ENCODE data around the gene ORAI3.

Gene ORAI3

DNA sequence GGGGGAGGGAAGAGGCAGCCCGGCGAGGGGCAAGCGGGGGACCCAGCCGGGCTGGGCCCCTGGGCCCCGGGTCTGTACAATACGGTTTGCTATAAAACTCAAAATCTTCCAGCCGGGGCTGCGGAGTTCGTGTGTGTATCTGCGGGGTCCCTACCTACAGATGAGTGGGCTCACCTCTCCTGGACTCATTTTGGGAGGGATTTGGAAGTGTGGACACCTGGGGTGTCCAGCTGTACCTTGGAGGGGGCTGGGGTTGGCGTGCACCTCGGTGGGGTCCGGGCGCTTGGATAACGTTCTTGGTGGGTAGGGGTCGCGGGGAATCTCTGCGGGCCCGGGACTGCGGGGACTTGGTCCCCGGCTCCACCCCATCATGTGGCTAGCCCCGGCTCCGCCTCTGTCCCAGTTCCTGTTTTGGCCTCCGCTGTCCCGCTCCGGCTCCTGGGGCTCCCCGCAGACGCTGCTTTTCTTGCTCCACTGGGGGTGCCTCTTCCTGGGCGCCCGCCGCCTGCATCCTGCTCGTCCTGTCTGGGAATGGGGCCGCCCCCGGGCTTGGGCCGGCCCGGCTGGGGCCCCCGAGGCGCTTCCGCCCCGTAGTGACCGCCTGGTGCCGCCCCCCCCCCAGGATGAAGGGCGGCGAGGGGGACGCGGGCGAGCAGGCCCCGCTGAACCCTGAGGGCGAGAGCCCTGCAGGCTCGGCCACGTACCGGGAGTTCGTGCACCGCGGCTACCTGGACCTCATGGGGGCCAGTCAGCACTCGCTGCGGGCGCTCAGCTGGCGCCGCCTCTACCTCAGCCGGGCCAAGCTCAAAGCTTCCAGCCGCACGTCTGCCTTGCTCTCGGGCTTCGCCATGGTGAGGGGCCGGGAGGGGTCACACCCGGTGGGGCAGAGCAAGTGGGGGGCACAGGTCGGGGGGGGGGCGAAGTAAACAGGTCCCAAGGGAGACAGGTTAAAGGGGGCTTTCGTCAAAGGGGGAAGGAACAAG, at the start of gene ORAI3:
TSS of gene ORAI3 (plus strand) at position 402 of the 983 bp plus-strand sequence. CDS start at position 624, 222 bp downstream.
- DNase-seq = peak; percentile 59

DNA sequence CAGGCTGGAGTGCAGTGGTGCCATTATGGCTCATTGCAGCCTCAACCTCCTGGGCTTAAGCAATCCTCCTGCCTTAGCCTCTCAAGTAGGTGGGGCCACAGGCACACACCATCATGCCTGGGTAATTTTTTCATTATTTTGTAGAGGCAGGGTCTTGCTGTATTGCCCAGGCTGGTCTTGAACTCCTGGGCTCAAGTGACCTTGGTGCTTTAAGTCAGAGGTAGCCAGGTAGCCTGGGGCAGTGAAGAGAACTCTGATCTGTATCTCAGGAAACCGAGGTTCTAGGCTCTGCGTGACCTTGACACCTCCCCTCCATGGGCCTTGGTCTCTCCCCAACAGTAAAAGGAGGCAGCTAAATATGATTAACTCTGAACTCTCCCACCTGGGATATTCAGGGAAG, 49.1 kb upstream of the ORAI3 start:
- no peak for DNase-seq

DNA sequence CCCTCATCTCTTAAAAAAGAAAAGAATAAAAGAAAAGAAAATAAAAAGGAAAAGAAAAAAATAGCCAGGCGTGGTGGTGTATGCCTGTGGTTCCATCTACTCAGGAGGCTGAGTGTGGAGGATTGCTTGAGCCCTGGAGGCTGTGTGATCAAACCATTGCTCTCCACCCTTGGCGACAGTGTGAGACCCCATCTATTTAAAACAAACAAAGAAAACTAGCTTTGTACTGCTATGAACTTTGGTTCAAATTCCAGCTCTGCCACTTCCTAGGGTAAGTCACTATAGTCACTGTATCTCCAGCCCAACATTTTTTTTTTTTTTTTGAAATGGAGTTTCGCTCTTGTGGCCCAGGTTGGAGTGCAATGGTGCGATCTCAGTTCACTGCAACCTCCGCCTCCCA, 48.3 kb upstream of the ORAI3 start:
- DNase-seq = no peak

DNA sequence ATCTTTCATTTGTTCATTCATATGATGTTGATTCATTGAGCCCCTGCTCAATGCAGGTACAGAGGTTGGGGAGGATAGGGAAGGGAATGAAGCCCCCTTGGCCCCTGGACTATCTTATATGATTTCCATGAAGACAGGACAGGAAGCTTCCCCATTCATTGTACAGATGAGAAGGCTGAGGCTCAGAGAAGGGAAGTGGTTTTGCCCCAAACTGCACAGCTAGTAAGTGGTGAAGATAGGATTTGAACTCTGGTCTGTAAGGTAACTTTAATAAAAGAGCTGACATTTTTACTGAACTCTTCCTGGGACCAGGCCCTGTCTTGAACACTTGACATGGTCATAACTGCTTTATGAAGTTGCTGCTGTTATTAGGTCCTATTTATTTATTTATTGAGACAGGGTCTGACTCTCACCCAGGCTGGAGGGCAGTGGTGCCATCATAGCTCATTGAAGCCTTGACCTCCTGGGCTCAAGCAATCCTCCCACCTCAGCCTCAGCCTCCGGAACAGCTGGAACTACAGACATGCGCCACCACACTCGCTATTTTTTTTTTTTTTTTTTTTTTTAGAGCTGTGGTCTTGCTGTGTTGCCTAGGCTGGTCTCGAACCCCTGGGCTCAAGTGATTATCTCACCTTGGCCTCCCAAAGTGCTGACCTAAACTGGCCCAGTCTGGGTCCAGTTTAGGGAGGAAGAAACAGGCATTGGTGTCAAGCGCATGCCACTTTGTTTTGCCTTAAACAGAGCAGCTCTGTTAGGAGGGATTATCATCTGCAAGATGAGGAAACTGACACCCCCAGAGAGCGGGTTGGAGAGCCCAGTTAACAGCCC, 47.5 kb upstream of the ORAI3 start:
- no peak for DNase-seq

DNA sequence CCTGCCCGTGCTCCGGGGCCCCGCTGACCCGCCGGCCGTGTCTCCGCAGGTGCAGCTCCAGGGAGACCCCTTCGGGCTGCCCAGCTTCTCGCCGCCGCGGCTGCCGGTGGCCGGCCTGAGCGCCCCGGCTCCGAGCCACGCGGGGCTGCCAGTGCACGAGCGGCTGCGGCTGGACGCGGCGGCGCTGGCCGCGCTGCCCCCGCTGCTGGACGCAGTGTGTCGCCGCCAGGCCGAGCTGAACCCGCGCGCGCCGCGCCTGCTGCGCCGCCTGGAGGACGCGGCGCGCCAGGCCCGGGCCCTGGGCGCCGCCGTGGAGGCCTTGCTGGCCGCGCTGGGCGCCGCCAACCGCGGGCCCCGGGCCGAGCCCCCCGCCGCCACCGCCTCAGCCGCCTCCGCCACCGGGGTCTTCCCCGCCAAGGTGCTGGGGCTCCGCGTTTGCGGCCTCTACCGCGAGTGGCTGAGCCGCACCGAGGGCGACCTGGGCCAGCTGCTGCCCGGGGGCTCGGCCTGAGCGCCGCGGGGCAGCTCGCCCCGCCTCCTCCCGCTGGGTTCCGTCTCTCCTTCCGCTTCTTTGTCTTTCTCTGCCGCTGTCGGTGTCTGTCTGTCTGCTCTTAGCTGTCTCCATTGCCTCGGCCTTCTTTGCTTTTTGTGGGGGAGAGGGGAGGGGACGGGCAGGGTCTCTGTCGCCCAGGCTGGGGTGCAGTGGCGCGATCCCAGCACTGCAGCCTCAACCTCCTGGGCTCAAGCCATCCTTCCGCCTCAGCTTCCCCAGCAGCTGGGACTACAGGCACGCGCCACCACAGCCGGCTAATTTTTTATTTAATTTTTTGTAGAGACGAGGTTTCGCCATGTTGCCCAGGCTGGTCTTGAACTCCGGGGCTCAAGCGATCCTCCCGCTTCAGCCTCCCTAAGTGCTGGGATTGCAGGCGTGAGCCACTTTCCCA, 46.6 kb upstream of the ORAI3 start:
- peak; percentile 76 for DNase-seq

DNA sequence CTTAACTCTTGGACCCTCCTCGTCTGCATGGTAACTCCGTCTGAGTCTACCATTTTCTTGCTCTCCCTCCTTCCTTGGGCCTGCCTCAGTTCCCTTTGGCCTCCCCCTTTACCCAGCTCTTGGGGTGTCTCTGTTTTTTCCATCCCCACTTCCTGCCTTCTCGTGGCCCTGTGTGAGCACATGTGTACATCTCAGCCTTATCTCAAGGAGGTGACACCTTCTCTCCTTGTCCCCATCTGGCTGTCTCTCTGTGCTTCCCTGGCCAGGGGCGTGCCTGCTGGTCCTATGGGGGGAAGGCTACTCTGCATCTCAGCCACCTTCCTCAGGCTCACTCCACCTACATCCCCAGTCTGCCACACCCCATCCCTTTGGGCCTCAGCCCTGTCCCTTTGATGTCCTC, 45.9 kb upstream of the ORAI3 start:
- DNase-seq = no peak

DNA sequence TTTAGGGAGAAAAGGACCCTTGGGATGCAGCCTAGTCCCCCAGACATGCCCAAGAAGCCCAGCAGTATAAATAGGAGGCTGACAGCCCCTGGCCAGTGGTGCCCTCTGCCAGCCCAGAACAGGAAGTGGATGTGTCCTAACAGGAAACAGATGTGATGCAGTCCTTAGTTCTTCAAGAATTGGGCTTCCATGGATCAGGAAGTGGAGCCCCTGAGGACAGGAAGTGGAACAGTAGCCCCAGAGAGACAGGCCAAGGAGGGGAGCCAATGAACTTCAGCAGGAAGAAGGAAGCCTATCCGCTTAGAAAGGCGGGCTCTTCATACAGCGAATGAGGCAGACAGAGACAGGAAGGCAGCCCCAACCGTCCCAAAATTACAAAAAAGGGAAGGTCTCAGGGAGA, 45.3 kb upstream of the ORAI3 start:
- DNase-seq = no peak

DNA sequence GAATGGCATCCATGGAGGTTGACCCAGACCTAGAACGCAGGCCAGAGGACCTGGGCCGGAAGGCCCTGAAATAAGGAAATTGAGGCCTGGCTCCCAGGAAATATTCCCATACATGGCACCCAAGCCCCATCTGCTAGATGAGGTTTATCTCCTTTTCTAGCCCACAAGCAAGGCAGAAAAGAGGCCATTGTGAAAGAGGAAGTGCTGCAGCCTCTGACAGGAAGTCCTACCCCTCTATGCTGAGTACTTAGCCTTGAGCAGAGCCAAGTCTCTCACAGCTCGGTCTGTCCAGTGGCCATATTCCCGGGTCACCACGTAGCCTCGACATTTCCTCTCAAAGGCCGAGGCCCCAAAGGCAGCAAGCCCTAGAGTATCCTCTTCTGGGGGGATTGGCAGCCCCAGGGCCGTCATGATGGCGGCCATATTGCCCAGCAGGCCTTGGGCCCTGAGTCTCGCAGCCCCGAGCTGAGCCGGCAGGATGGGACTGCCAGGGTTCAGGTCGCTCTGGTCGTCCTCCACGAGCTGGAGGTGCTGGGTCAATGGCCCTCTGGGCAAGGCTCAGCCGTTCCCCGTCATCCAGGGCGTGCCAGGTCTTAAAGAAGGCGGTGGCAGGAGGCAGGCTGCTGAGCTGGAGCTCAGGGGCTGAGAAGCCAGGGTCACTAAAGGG, 44.6 kb upstream of the ORAI3 start:
- no peak for DNase-seq

DNA sequence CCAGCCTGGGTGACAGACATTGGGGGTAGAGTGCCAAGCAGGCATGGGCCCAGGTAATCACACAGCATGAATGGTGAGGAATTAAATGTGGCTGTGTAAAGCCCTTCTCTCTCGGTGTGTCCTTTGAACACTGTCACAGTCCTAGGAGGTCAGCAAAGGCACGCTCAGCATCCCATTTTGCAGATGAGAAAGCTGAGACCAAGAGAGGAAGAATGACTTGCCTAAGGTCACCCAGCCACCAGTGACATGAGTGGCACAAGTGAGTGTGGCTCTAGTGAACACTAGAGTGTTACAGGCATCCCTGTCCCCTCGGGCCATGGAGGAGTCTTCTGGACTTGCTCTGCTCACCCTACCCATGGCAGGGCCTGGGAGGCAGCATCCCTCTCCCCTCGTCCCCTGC, 41.8 kb upstream of the ORAI3 start:
- DNase-seq = no peak

DNA sequence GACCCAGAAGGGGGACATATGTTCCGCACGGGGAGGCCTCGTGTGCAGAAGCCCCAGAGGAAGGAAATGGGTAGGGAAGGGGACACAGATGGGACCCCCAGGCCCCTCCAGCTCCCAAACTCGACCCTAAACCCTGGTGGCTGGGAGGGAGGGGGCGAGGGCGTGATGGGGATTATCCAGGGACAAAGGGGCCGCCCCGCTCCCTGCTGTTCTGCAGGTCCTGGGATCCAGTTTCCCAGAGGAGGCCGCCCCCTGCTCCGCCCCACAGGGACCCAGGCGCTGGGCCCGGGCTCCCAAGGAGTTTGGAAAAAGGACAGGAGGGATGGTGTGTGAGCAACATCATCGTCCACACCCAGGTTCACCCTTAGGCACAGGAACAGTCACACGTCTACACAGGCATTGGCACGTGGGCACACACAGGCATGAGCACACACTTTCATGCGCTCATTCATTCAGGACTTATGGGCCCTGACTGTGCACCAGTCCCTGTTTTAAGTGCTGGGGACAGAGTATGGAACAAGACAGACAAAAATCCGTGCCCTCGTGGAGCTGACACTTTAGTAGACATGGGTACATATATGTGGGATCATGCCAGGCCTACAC, 38.3 kb upstream of the ORAI3 start:
- DNase-seq = no peak

DNA sequence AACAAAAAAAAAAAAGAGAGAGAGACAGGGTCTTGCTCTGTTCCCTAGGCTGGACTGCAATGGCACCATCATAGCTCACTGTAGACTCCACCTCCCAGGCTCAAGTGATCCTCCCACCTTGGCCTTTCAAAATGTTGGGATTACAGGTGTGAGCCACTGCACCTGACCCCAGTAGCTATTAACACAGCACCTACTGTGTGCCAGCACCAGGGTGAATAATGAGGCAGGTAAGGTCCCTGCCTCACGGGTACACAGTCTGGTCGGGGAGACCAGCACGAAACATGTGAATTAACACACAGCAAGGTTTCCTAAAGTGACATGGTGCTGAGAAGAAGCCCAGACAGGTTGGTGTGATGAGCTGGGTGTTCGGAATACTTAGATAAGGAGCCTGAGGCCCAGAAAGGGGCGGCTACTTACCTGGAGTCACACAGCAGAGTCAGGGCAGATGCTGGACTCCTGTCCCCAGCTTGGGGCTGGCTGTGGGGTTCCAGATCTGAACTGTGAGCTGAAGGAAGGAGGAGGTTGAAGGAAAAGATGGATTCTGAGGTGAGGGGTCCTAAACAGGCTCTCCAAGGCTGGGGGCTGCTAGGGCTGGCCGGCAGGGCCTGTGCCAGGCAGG, 36.0 kb upstream of the ORAI3 start:
- no peak for DNase-seq

DNA sequence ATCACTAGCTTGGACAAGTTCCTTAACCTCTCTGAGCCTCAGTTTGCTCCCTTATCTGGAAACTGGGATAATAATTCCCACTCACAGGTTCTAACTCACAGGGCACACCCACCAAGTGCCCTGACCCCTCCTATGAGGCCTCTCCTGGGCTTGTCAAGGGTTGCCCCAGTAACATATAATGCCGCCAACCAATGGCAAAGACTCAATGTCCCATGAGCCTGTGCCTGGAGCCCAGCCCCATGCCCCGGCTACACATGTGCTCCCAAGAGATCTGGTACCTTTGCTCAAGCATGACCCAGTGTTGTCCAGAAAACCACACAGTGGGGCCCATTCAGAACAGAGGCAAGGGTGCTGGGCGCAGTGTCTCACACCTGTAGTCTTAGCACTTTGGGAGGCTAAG, 34.0 kb upstream of the ORAI3 start:
- DNase-seq = no peak

DNA sequence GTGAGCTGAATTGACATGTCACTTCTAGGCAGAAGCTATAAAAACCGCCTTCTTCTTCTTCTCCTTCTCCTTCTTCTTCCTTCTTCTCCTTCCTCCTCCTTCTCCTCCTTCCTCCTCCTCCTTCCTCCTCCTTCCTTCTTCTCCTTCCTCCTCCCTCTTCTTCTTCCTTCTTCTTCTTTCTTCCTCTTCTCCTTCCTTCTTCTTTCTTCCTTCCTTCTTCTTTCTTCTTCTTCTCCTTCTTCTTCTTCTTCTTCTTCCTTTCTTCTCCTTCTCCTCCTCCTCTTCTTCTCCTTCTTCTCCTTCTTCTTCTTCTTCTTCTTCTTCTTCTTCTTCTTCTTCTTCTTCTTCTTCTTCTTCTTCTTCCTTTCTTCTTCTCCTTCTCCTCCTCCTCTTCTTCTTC, 30.3 kb upstream of the ORAI3 start:
- no peak for DNase-seq

DNA sequence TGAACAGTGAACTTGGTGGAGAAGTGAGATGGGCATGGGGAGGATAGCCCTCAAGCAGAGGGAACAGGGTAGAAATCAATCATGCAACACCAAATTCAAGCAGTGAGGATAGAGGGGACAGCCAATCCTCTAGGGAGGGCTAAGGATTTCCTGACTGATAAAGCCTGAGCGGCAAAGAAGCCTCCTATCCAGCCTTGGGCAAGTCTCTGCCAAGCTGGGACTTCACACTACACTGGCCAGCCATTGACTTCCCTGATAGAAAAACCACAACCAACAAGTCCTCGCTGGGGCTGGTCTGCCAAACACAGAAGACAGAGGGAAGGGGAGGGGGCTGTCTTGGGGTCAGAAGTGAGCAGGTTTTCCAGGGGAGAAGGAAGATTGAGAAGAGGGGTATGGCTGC, 28.0 kb upstream of the ORAI3 start:
- no peak for DNase-seq

DNA sequence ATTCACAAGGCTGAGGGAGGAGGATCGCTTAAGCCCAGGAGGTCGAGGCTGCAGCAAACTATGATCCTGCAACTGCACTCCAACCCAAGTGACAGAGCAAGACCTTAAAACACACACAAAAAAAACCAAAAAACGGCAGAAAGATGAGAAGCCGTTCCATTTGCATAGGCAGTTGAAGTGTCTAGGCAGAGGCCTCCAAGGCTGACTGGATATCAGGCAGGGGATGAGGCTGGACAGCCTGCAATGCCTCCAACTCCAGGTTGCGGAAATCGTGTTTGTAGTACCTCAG, 27.5 kb upstream of the ORAI3 start:
- DNase-seq = no peak

DNA sequence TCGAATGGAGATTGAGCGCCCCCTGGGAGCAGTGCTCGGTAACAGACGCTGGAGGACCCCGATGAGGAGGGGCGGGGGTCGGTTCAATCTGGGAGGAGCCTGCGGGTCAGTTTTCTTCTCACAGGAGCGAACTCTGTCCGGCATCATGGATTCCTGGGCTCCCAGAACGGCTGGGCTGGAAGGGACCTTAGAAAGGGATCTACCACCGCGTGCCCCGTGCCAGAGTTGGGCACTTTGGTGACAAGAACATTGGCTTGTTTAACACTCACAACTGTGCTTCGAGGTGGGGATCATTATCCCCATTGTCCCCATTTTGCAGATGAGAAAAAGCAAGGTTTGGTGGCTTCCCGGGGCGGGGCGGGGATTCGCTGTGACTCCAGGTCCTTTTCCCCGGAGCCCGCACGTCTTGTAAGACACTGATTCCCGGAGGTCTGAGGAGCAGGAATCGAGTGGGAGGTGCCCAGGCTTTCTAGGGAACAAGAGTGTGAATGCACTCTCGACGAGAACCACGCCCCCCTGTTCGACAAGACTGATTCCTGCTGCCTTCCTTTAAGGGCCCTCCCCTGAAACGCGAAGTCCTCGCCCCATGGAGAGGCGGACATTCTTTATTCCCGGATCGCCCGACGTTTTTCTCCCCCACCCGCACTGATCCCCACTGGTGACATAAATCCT, 27.0 kb upstream of the ORAI3 start:
- DNase-seq = peak; percentile 84

DNA sequence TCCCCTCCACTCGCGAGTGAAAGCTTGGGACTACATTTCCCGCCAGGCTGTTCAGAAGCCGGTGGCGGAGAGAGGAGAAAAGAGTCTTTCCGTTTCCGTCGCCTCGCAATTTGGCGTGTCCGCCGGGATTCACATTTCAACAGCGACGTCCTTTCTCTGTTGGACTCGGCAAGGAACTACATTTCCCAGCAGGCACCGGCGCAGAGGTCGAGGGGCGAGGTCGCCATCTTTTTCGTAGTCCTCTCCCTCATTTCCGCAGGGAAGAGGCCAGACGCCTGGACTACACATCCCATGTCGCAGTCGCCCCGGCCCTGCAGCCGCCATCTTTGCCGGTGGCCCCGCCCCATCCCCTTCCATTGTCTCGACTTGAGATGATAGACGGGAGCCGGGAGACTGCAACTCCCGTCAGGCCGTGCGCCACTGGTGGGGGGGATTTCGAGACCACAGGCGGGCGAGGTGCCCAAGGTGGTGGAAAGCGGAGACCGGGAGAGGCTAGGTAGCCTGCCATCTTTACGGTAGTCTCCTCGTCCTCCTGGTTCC, 26.4 kb upstream of the ORAI3 start:
- peak; percentile 97 for DNase-seq

DNA sequence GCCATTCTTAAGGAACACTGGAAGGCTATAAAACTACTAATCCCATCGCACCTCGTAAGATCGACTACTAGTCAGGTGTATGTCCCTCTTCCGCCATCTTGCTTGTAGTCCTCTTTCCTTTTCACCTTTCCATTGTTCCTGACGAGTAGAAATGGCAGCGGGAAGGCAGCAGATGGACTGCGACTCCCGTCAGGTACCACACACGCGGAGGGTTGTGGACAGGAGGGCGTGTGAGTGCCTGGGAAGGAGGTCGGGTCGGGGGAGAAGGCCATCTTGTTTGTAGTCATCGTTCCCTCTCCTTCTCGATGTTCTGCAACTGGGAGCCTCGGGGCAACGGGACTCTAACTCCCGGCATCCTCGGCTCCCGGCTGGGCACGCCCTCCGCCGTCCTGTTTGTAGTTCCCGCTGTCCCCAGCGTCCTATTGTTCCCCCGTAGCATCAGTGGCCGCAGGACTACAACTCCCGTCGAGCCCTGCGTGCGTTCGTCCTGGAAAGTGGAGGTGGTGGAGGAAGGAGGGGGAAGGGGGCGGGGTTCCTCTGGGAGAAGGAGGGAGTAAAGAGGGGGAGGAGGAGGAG, 25.8 kb upstream of the ORAI3 start:
- DNase-seq = peak; percentile 90

DNA sequence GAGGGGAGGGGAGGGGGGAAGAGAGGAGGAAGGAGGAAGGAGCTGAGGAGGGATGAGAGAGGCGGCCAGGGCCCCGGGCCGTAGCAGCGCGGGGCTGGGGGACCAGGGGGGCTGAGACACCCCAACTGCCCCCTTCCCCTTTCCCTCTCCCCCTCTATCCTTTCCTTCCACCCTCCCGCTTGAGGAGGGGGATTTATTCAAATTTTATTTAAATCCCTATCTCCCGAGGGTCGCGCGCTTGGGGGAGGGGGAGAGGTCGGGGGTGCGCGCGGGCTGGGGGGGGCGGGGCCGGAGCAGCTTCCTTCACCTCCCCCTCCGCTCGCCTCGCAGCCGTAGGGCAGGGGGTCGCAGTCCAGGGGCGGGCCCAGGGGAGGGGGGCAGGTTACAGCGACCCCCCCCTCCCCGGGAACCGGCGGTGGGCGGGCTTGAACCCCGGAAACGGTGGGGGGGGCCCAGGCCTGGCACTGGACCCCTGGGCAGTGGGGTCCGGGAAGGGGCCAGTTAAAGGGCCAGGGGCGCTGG, 25.3 kb upstream of the ORAI3 start, which contains the start of gene FBXL19:
TSS of gene FBXL19 (plus strand) at position 19 of the 522 bp plus-strand sequence. CDS start 2,183 bp downstream, outside the sequence.
- DNase-seq = no peak

Data from activated CD4-positive, CD25-positive, alpha-beta regulatory T cell treated with anti-CD3 and anti-CD28 coated beads, Interleukin-2, amount 50 U/mL, for 72 hours (primary cell).